ENCODE measurements around the gene PSMD1.

Gene PSMD1

GRCh38 chr2:231185886-231186285 lies 129.2 kb downstream of the PSMD1 start:
- no peaks in the 10 kb centered on the region for H3K9me3 ChIP-seq (ENCODE audit: control insufficient read depth, insufficient read depth, low read depth, low read length)
- no peaks in the 10 kb centered on the region for H3K36me3 ChIP-seq (ENCODE audit: control insufficient read depth in 2 of 2, insufficient read depth in 1 of 2, low read length in 2 of 2)
- CTCF ChIA-PET = interaction anchor here (0.8 kb wide), 1 partner anchor 81 kb away, joined by 3 read pairs; no protein-coding TSS in a partner anchor
- no peak overlapping the region for H3K27ac ChIP-seq (ENCODE audit: extremely low read depth, low read depth, low read length)
- POLR2A ChIA-PET = no interaction called here
- H3K4me3 ChIP-seq (ENCODE audit: low read depth, low read length) = no peak overlapping the region
- TF ChIP-seq ZNF747 (tag by site-specific recombination; IDR thresholded peaks at IDR 0.05) (no peak), ZBTB6 (tag by site-specific recombination; IDR thresholded peaks at IDR 0.05) (no peak), CTCF (tag by site-specific recombination; IDR thresholded peaks at IDR 0.05) (no peak), ZNF266 (tag by site-specific recombination; IDR thresholded peaks at IDR 0.05; ENCODE audit: low read depth) (no peak), ZBTB26 (tag by site-specific recombination; optimal IDR thresholded peaks at IDR 0.05) (no peak), ZBTB44 (tag by site-specific recombination; IDR thresholded peaks at IDR 0.05) (no peak), ZNF488 (tag by site-specific recombination; IDR thresholded peaks at IDR 0.05) (no peak), ZNF155 (tag by site-specific recombination; IDR thresholded peaks at IDR 0.05) (no peak), ZNF114 (tag by site-specific recombination; IDR thresholded peaks at IDR 0.05) (no peak), ZNF37A (tag by site-specific recombination; IDR thresholded peaks at IDR 0.05) (no peak)
- no peaks in the 10 kb centered on the region for H3K4me1 ChIP-seq (ENCODE audit: control insufficient read depth, insufficient read depth, low read length)

GRCh38 chr2:231186325-231186724 lies 129.7 kb downstream of the PSMD1 start:
- H3K4me1 ChIP-seq (ENCODE audit: control insufficient read depth, insufficient read depth, low read length) = no peaks in the 10 kb centered on the region
- no peaks in the 10 kb centered on the region for H3K9me3 ChIP-seq (ENCODE audit: control insufficient read depth, insufficient read depth, low read depth, low read length)
- no peaks in the 10 kb centered on the region for H3K36me3 ChIP-seq (ENCODE audit: control insufficient read depth in 2 of 2, insufficient read depth in 1 of 2, low read length in 2 of 2)
- H3K4me3 ChIP-seq (ENCODE audit: low read depth, low read length) = no peak overlapping the region
- TF ChIP-seq ZNF791 (tag by site-specific recombination; IDR thresholded peaks at IDR 0.05) (no peak), ZNF548 (tag by site-specific recombination; IDR thresholded peaks at IDR 0.05) (no peak), YY2 (tag by site-specific recombination; IDR thresholded peaks at IDR 0.05) (no peak), PBX3 (CRISPR knock-in tag; IDR thresholded peaks at IDR 0.05) (no peak), ZNF654 (tag by site-specific recombination; IDR thresholded peaks at IDR 0.05; ENCODE audit: low read depth) (no peak), MEIS1 (CRISPR knock-in tag; IDR thresholded peaks at IDR 0.05; ENCODE audit: borderline replicate concordance) (no peak), ZNF747 (tag by site-specific recombination; IDR thresholded peaks at IDR 0.05) (no peak), BCL6B (tag by site-specific recombination; IDR thresholded peaks at IDR 0.05) (no peak), WT1 (tag by site-specific recombination; IDR thresholded peaks at IDR 0.05) (no peak), SP7 (tag by site-specific recombination; IDR thresholded peaks at IDR 0.05) (no peak), ZNF768 (tag by site-specific recombination; IDR thresholded peaks at IDR 0.05) (no peak), ZNF138 (tag by site-specific recombination; IDR thresholded peaks at IDR 0.05; ENCODE audit: borderline replicate concordance) (no peak), ZNF354C (tag by site-specific recombination; IDR thresholded peaks at IDR 0.05; ENCODE audit: borderline replicate concordance, low read depth) (no peak), ZNF274 (IDR thresholded peaks at IDR 0.05; ENCODE audit: low read length) (no peak), ZNF274 (tag by site-specific recombination; IDR thresholded peaks at IDR 0.05; ENCODE audit: borderline replicate concordance) (no peak), ZNF211 (tag by site-specific recombination; IDR thresholded peaks at IDR 0.05; ENCODE audit: low read depth) (no peak)
- ChIA-PET POLR2A (no interaction called here), CTCF (interaction anchor here (0.6 to 0.8 kb wide), 2 partner anchors 82 to 982 kb away, joined by 3 read pairs; no protein-coding TSS in a partner anchor)
- no peak overlapping the region for H3K27ac ChIP-seq (ENCODE audit: extremely low read depth, low read depth, low read length)
